ENCODE measurements around the gene TOP1.
"Not testable (repeated sequence)": the region's sequence is repeated elsewhere in the genome, so short reads cannot be mapped to it uniquely, and the experiment has no call there.

TOP1 gene

DNA sequence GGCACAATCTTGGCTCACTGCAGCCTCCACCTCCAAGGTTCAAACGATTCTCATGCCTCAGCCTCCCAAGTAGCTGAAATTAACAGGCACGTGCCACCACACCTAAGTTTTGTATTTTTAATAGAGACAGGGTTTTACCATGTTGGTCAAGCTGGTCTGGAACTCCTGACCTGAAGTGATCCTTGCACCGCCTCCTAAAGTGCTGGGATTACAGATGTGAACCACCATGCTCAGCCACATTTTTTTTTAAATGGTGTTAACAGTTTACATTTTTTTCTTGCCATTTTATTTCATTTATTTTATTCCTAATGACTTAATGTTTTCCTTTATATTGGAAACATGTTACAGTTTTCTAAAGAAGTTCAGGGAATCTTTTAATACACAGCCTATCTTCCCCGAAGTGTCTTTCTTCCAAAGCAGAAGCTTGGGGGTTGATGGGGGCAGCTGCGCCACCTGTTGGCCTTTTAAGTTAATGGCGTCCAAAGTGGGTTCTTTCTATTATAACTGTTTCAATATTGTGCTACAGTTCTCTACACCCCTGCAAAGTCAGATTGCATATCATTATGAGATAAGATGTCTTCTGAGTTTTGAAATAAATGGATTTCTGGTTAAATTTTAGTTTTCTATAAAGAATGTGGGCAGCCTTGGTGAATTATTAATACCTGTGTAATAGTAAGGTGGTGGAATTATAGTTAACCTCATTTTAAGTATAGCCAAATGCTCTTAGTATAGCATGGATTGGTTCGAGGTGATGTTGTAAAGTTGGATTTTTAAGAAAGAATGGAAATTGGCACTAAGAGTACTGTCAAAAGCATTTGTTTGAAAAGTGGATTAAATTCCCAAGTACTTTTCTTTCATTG, 66.7 kb downstream of the TOP1 start:
- DNase-seq: peak; percentile 54

DNA sequence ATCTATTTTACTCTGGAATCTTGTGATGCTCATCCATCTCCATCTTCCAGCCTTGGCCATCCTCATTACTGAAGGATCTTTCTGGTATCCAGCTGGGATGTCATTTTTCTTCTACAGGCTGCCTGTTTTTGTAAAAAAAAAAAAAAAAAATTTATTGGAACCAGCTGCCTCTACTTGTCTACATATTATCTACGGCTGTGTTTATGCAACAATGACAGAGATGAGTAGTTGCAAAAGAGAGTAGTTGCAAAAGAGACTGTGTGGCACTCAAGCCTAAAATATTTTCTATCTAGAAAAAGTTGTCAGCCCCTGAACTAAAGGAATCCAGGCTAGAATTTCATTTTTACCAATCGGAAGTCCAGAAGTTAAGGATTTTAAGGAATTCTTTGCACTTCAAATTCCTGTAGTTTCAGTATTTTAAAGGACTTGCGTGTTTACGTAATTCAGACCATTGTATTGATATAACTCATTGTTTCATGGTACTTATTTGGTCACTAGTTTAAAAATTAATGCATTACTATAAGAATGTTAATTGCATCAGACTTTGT, 70.2 kb downstream of the TOP1 start:
- peak; percentile 66 for DNase-seq

DNA sequence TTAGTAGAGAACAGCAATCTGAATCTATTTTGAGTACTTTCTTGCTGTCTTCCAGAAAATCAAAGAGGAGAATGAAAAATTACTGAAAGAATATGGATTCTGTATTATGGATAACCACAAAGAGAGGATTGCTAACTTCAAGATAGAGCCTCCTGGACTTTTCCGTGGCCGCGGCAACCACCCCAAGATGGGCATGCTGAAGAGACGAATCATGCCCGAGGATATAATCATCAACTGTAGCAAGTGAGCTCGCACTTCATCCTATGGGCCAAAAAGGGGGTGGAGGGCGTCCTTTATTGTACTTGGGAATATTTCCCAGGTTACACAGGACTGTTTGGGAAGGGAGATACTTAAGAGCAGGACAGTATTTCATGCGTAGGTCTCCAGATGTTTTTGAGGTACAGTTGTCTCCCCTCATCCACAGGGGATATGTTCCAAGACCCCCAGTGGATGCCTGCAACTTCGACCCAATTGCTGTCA, 71.4 kb downstream of the TOP1 start:
- DNase-seq: peak; percentile 54

DNA sequence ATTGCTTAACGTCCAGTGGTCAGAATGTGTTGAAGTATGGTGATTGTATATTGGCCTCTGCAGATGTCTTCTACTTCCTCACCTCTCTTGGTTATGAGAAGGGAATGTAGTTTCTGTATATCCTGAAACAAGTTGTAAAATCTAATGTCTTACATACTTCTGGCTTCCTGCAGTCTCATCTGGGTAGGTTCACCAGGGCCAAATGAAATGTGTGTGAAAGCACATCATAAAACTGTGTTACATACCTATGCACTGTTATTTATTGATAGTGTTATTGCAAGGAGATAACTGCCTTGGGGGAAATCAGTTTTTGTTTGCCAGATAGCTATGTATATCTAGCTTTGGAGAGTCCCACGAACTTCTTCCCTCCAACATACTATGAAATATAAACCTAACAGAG, 73.0 kb downstream of the TOP1 start:
- no peak for DNase-seq

DNA sequence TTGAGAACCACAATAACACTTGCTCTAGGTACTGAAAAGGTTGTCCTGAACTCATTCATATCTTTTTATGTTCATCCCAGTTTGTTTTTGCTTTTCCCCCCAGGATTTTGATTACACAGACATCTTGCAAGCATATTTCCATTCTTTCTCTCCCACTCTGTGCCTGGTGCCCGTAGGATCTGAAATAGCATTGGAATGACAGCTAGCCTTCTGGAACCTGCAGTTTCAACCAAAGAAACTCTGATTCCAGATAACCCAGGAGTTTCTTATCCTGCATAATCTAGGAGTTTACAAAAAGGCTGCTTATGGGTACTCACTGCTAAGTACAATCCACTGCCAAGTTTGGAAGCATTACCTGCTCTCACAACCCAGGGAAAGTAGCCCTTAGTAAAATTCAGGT, 79.9 kb downstream of the TOP1 start:
- no peak for DNase-seq

DNA sequence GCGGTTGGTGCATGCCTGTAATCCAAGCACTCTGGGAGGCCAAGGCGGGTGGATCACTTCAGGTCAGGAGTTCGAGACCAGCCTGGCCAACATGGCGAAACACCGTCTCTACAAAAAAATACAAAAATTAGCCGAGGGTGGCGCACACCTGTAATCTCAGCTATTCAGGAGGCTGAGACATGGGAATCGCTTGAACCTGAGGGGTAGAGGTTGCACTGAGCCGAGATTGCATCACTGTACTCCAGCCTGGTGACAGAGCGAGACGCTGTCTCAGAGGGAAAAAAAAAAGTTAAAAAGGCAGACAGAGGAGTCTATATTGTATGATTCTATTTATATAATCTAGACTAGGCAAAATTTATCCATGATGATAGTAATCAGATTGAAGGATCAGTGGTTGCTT, 81.4 kb downstream of the TOP1 start:
- no peak for DNase-seq

DNA sequence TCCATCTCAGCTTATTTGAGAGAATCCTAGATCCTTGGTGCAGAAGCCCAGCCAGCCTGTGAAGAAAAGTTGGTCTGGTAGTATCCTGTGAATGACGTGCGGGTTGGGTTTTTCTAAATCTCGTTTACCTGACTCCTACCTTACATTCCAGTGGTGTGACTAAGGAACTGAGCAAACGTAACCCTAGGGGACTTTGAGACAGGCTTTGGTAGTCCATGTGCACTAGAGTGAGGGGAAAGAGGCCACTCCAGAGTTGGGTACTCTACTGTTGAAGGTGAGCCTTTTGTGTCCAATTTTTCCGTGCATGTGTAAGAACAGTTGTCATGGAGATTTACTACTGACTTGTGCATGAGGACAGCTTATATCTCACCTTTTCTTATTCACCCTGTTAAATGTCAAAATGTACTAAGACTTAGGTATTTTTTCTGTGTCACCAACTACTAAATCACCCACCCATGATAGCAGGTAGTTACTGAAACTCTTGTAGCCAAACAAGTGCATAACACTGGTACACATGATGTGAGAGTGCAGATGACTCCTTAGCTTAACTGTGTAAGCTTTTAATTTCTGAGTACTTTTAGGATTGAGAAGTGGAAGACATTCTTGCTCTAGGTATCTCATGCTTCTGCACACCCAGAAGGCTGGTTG, 82.4 kb downstream of the TOP1 start:
- DNase-seq: no peak

DNA sequence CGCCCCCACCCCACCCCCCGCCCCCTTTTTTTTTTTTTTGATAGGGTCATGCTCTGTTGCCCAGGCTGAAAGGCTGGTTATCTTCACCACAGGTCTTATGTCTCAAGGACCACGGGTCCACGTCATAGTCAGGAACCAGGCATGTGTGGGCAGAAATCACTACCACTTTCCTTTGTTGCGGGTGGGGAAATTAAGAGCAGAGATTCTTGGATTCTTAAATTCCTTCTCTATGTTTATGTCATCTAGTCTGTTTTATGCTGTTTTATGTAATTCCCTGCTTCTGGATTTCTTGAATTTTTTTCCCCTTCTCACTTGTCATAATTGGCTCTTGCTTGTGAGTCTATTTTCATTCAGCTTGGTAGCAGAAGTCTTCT, 82.9 kb downstream of the TOP1 start:
- DNase-seq: no peak

DNA sequence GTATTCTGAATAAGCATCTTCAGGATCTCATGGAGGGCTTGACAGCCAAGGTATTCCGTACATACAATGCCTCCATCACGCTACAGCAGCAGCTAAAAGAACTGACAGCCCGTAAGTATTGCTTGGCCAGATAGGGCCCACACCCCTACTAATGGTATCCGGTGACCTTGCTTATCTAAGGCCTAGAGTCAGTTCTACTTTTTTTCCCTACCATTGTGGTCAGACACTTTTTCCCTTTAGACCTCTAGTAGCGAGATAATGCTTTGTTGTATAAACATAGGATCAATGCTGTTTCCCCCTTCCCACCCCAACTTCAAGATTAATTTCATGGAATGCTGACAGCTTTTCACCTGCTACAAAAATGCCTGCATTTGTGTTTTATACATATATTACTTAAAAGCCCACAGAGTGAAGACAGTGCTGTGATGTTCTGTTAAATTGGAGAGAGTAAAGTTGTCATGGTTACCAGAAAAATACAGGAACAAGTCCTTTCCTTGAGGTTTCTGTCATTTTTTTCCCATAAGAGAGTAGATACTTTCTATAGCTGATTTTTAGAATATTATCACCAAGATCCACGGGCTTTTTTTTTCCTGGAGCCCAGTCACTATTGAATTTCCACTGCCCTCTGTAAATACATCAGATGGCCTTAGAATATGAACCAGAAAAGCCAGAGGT, 87.8 kb downstream of the TOP1 start:
- DNase-seq: no peak

DNA sequence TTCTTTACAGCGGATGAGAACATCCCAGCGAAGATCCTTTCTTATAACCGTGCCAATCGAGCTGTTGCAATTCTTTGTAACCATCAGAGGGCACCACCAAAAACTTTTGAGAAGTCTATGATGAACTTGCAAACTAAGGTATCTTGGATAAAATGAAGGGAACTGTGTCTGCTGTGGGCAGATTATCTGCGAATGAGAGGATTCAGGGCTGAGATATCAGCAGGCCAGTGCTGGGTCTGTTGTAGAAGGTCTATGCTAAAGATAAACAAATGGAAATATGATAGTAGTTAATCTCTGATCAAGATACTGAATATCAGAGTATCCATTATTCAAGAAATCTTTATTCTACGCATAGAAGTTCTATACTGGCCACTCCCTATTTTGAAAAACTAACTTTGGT, 89.5 kb downstream of the TOP1 start:
- DNase-seq: not testable (repeated sequence)

DNA sequence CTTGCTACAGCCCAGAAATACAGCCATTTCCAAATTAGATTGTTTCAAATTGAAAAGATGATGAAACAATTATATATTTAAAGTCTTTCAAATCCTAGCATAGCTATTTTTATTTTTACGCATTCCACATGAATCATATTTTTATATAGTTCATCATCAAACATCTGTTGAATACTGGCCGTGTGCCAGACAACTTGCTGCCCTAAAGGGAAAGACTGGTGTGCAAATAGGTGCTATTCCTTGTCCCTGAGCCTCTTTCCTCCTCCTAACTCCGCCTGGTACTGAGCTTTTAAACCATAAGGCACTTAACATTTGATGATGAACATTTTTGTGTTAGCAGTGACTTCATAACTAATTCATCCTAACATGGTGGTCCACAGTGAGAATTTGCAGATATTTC, 90.0 kb downstream of the TOP1 start:
- peak; percentile 41 for DNase-seq

DNA sequence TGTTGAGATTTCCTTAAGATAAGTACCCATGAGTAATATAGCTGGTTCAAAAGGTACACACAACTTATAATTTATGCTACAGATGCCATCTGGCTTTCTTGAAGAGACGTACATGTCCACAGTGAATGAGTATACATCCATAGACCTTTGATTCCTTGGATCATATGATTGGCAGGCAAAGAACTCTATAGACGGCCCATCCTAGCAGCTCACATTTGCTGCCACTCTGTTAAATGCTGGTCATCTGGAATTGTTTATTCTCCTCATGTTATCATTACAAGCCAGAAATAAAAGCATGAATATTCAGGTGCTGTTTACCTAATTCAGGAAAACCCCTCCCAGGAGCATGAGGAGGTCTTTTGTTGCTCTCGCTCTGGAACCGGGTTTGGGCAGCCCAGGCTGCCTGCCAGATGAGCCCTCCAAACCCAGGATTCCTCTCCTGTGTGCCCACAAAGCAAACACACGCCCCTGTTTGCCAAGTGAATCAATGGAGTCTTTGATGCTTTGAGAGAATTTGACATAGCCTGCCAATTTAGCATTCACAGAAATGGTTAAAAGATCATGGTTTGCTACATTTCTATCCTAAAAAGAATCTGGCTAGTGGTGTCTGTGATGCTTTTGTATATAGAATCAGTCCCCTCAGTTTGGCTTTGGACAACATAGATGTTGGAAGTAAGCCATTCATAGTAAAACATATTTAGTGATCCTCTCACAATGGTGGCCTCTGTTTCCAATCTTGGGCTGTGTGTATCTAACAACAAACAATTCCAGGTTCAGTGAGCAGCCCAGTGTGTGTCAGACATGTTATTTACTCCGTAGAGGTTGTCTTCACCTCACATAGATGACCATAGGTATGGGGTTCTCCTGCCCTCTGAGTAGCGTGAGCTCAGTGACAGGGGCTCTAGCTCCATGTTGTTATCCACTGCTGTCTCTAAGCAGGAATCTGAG, 91.3 kb downstream of the TOP1 start:
- no peak for DNase-seq

DNA sequence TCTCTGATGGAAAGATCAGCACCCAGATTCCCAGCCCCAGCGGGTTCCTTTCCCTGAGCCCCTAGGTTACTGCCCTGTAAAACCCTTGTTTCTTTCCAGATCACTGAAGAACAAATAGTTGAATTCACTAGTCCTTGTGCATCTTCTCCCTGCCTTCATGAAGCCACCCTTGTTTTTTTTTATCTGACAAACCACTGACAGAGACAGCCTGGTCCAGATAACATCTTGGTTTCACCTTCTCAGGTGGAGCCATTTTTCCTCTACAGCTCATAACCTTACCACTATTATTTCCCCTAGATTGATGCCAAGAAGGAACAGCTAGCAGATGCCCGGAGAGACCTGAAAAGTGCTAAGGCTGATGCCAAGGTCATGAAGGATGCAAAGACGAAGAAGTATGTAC, 92.8 kb downstream of the TOP1 start:
- no peak for DNase-seq

DNA sequence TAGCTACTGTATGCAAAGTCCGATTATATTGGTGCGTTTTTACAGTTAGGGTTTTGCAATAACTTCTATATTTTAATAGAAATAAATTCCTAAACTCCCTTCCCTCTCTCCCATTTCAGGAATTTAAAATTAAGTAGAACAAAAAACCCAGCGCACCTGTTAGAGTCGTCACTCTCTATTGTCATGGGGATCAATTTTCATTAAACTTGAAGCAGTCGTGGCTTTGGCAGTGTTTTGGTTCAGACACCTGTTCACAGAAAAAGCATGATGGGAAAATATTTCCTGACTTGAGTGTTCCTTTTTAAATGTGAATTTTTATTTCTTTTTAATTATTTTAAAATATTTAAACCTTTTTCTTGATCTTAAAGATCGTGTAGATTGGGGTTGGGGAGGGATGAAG, 95.0 kb downstream of the TOP1 start:
- no peak for DNase-seq

DNA sequence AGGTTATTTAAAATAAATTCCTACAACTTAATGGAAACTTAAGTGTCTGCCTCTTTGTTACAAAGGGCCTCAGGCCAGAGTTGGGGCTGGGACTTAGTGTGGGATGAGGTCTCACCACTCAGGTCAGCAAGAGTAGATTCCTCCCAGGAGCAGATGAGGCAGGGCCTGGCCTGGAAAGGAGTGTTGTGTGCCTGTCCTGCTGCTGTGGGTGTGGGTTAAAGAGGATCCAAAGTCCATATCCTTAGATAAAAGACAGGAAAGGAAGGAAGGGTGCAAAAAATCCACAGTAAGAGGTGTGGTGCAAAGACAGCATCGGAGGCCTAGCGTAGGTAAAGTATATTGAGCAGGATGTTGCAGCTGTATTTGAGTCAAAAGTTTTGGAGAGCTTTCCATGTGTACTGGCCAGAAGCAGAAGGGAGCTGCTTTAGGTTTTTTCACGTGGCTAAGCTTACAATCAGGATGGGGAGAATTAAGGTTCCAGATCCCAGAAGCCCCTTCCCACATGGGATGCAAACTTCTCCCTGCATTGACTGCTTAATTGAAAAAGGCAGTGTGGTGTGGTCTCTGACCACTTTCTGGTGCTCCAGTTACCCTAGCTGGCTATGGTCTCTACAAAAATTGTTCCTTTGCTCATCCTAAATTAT, 96.0 kb downstream of the TOP1 start:
- no peak for DNase-seq

DNA sequence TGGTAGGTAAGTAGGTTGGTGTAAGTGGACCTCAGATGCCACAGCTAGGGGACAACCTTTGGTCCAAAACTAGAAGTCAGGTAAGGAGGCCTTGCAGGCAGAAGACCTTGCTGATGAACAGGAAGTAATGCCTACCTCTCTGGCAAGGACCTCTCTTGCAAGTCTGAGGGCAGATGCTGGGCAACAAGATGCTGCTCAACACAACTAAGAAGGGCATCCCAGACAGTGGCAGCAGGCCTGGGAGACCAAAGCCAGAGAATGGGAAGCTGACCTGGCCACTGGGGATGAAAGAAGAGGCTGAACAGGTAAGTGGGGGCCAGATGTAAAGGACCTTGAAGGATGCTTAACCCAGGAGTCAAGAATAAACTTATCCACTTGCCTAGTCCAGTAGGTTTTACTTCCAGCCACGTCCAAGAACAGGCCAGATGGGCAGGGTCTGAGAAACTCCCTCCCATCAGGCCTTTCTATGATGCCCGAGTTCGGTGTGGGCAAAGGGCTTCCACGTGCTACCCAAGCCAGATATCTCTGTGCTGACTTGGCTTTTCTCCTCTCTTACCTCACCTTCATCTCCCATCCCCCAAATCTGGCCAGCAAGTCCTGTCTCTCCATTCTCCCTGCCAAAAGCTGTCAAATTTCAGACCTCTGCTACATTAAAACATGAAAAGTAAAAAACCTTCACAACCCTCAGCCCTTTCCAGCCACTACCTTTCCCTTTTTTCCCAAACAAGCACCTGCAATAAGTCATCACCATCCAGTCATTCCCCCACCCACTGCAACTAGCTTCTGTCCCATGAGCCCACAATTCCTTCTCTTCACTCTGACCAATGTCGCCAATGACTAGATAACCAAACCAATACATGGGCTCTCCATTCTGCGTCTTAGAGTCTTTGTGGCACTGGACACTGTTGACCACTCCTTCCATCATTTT, 97.2 kb downstream of the TOP1 start:
- DNase-seq: no peak

DNA sequence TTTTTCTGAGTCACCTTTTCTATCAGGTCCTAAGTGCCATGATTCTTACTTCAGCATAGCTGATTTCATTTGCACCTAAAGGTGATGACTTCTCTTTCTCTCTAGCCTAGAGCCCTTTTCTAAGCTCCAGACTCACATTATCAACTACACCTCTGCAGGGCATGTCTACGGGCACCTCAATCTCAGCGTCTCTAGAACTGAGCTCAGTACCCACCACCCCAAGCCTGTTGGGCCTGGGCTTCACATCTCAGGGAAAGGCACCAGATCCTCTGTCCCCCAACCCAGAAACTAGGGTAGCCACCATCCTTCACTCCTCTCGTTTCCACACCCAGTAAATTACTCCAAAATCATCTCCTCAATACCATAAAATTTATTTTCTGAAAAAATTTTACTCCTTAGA, 98.1 kb downstream of the TOP1 start:
- DNase-seq: no peak

DNA sequence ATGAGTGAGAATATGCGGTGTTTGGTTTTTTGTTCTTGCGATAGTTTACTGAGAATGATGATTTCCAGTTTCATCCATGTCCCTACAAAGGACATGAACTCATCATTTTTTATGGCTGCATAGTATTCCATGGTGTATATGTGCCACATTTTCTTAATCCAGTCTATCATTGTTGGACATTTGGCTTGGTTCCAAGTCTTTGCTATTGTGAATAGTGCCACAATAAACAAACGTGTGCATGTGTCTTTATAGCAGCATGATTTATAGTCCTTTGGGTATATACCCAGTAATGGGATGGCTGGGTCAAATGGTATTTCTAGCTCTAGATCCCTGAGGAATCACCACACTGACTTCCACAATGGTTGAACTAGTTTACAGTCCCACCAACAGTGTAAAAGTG, 99.7 kb downstream of the TOP1 start:
- not testable (repeated sequence) for DNase-seq

DNA sequence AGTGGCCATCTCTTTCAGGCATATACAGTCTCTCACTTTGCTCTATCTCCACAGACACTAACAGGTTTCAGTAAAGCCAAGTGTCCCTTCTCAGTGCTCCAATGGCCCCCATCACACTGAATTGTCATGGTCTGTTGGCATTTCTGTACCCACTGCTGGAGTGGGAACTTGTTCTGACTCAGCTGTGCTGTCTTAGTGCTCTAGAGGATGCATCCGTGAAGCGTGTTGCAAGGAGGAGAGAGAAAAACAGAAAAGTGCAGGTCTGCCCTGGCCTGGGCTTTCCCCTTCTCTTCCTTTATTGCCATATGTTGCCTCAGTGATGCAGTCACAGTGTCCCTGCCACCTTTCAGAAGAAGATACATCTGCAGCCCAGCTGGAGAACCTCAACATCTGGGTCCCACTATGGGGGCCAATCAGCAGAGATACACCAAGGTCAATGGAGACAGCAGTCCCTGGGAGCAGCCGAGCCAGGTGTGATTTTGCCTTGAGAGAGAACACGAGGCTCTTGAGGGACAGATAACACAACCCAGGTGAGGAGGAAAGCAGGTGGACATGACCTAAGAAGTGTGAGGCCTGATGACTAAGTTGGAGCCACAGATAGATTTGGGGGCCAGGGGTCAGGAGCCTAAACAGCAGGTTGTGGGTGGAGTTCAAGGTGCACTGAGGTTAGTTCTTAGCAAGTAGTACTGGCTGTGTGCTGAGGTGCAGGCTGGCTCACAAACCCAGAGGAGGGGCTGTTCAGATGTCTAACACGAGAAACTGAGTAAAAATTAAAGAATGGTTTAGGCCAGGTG, 103.2 kb downstream of the TOP1 start:
- no peak for DNase-seq

DNA sequence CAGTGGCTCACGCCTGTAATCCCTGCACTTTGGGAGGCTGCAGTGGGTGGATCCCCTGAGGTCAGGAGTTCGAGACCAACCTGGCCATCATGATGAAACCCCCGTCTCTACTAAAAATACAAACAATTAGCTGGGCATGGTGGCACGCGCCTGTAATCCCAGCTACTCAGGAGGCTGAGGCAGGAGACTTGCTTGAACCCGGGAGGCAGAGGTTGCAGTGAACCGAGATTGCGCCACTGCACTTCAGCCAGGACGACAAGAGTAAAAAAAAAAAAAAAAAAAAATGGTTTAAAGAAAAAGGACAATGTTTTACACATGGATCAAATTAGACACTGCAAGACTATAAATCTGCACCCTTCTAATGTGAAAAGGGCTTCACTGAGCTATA, 103.8 kb downstream of the TOP1 start:
- not testable (repeated sequence) for DNase-seq

Data from fibroblast of skin of right biceps (primary cell).